Trophoblast cell (in vitro differentiated cells and primary cell): ENCODE results near the gene GPRIN2.
A peak's percentile ranks its signal among the peaks of the same experiment; 100 is the strongest.
"Not testable (repeated sequence)": the region's sequence is repeated elsewhere in the genome, so short reads cannot be mapped to it uniquely, and the experiment has no call there.

Source experiments
- DNase-seq, 2 donors: peaks; one replicate each; pipeline ENCODE4 v3.0.0-alpha.2; 2016
- H2AFZ ChIP-seq: 2 replicates; pipeline ENCODE4 v1.6.1; 2013; ENCODE audit warnings: low read length, moderate library complexity, mild to moderate bottlenecking; ENCODE audit not compliant: insufficient read depth, poor library complexity
- H2AK5ac ChIP-seq: 2 replicates; pipeline ENCODE4 v1.6.1; 2013; ENCODE audit warnings: mild to moderate bottlenecking, low read length
- H2BK120ac ChIP-seq: 2 replicates; pipeline ENCODE4 v1.6.1; 2013; ENCODE audit warnings: low read length, mild to moderate bottlenecking, moderate library complexity; ENCODE audit not compliant: insufficient read depth, poor library complexity
- H2BK12ac ChIP-seq: 2 replicates; pipeline ENCODE4 v1.6.1; 2013; ENCODE audit warnings: mild to moderate bottlenecking, low read length, moderate library complexity
- H2BK5ac ChIP-seq: 2 replicates; pipeline ENCODE4 v1.6.1; 2013; ENCODE audit warnings: low read length, low read depth, moderate library complexity, mild to moderate bottlenecking; ENCODE audit not compliant: poor library complexity
- H3K14ac ChIP-seq: 2 replicates; pipeline ENCODE4 v1.6.1; 2013; ENCODE audit warnings: mild to moderate bottlenecking, low read length
- H3K18ac ChIP-seq: 2 replicates; pipeline ENCODE4 v1.6.1; 2013; ENCODE audit warnings: mild to moderate bottlenecking, low read length
- H3K23ac ChIP-seq: 2 replicates; pipeline ENCODE4 v1.6.1; 2013; ENCODE audit warnings: low read length
- H3K27ac ChIP-seq: 2 replicates; pipeline ENCODE4 v1.5.1; 2013; ENCODE audit warnings: low read depth, mild to moderate bottlenecking, inconsistent platforms, low read length, moderate library complexity
- H3K27me3 ChIP-seq: 2 replicates; pipeline ENCODE4 v1.6.1; 2013; ENCODE audit warnings: inconsistent platforms, mild to moderate bottlenecking, low read length, moderate library complexity; ENCODE audit not compliant: insufficient read depth
- H3K36me3 ChIP-seq, 2 experiments: 1 replicate in 1 of 2; 2 replicates in 1 of 2; pipeline ENCODE4 v1.6.1; 2013; ENCODE audit warnings: low read length in 2 of 2, mild to moderate bottlenecking in 2 of 2, moderate library complexity in 1 of 2; ENCODE audit not compliant: insufficient read depth in 2 of 2, control insufficient read depth in 1 of 2
- H3K4ac ChIP-seq: 2 replicates; pipeline ENCODE4 v1.6.1; 2013; ENCODE audit warnings: low read depth, mild to moderate bottlenecking, low read length, moderate library complexity
- H3K4me1 ChIP-seq, 2 experiments: 1 replicate in 1 of 2; 2 replicates in 1 of 2; pipeline ENCODE4 v1.6.1; 2013; ENCODE audit warnings: low read length in 2 of 2, mild to moderate bottlenecking in 2 of 2, moderate library complexity in 1 of 2; ENCODE audit not compliant: insufficient read depth in 2 of 2, control insufficient read depth in 1 of 2
- H3K4me2 ChIP-seq: 2 replicates; pipeline ENCODE4 v1.6.1; 2013; ENCODE audit warnings: inconsistent platforms, mild to moderate bottlenecking, low read length, moderate library complexity
- H3K4me3 ChIP-seq: 2 replicates; pipeline ENCODE4 v1.5.1; 2013; ENCODE audit warnings: mild to moderate bottlenecking, low read depth, low read length, inconsistent platforms
- H3K79me1 ChIP-seq: one replicate; pipeline ENCODE4 v1.6.1; 2013; ENCODE audit warnings: low read length
- H3K79me2 ChIP-seq: 2 replicates; pipeline ENCODE4 v1.6.1; 2013; ENCODE audit warnings: low read length, mild to moderate bottlenecking; ENCODE audit not compliant: control insufficient read depth, insufficient read depth, poor library complexity
- H3K9ac ChIP-seq: 2 replicates; pipeline ENCODE4 v1.6.1; 2013; ENCODE audit warnings: mild to moderate bottlenecking, low read length
- H3K9me3 ChIP-seq: 2 replicates; pipeline ENCODE4 v1.6.1; 2013; ENCODE audit warnings: low read depth, mild to moderate bottlenecking, control low read depth, inconsistent platforms, low read length; ENCODE audit not compliant: insufficient read depth
- H4K12ac ChIP-seq: 2 replicates; pipeline ENCODE4 v1.6.1; 2013; ENCODE audit warnings: low read depth, mild to moderate bottlenecking, low read length, moderate library complexity
- H4K8ac ChIP-seq: 2 replicates; pipeline ENCODE4 v1.6.1; 2013; ENCODE audit warnings: low read depth, mild to moderate bottlenecking, low read length, moderate library complexity
- H4K91ac ChIP-seq: one replicate; pipeline ENCODE4 v1.6.1; 2013; ENCODE audit warnings: low read depth, mild to moderate bottlenecking, low read length, moderate library complexity
- WGBS: extraction: QIAGEN DNeasy Blood & Tissue Kit; methylation state at CpG from one replicate; pipeline ENCODE4 v1.1.7; 2013; ENCODE audit warnings: missing lambda C conversion rate; ENCODE audit not compliant: insufficient read length, insufficient coverage; ENCODE audit errors: extremely low coverage; 5-methylcytosine and 5-hydroxymethylcytosine counted together

GPRIN2 gene

GRCh38 chr10:46536171-46536570, 20.3 kb downstream of the GPRIN2 start:
- no peak overlapping the region for H3K14ac ChIP-seq
- H2BK12ac ChIP-seq, result no peak overlapping the region
- no peak overlapping the region for H3K27ac ChIP-seq
- H3K9me3 ChIP-seq, result no peaks in the 10 kb centered on the region
- H2AK5ac ChIP-seq, result no peak overlapping the region
- H3K79me1 ChIP-seq, result peaks cover 2% of the 10 kb centered on the region
- H3K4me1 ChIP-seq, result peaks cover 5 to 7% of the 10 kb centered on the region in 2 experiments
- H3K36me3 ChIP-seq, result no peaks in the 10 kb centered on the region
- no peak overlapping the region for H3K4me3 ChIP-seq
- H2BK120ac ChIP-seq, result no peak overlapping the region
- H2AFZ ChIP-seq, result no peak overlapping the region
- H3K27me3 ChIP-seq, result no peaks in the 10 kb centered on the region
- H2BK5ac ChIP-seq, result no peak overlapping the region
- DNase-seq, result no peak
- no peak overlapping the region for H3K4me2 ChIP-seq
- no peak overlapping the region for H3K18ac ChIP-seq
- no peak overlapping the region for H3K9ac ChIP-seq
- no peak overlapping the region for H4K91ac ChIP-seq
- no peaks in the 10 kb centered on the region for H3K79me2 ChIP-seq
- no peak overlapping the region for H3K4ac ChIP-seq
- H3K23ac ChIP-seq, result no peak overlapping the region
- WGBS, result no CpG with 5 or more reads among the region's 6 CpGs
- H4K8ac ChIP-seq, result no peak overlapping the region
- H4K12ac ChIP-seq, result no peak overlapping the region

- Histone ChIP-seq H3K9ac (no peak overlapping the region), H2BK120ac (no peak overlapping the region), H2BK5ac (no peak overlapping the region), H3K27ac (no peak overlapping the region), H3K18ac (no peak overlapping the region), H3K4me2 (no peak overlapping the region), H3K4me1 (no peaks in the 10 kb centered on the region), H4K12ac (no peak overlapping the region), H3K4ac (no peak overlapping the region), H4K8ac (no peak overlapping the region), H3K79me1 (no peaks in the 10 kb centered on the region), H2AFZ (no peak overlapping the region), H2AK5ac (no peak overlapping the region), H3K14ac (no peak overlapping the region), H2BK12ac (no peak overlapping the region), H3K4me3 (no peak overlapping the region), H3K36me3 (no peaks in the 10 kb centered on the region), H3K27me3 (no peaks in the 10 kb centered on the region), H4K91ac (no peak overlapping the region), H3K79me2 (no peaks in the 10 kb centered on the region), H3K9me3 (peaks cover 2% of the 10 kb centered on the region), H3K23ac (no peak overlapping the region)
- WGBS, result no CpG with 5 or more reads among the region's 6 CpGs
- no peak for DNase-seq
Observed at GRCh38 chr10:46534828-46535524, 21.5 kb downstream of the GPRIN2 start.

GRCh38 chr10:46532256-46532655, 24.2 kb downstream of the GPRIN2 start:
- not testable (repeated sequence) for H2AK5ac ChIP-seq, H3K23ac ChIP-seq, H3K4me1 ChIP-seq, H3K4me2 ChIP-seq, H2BK120ac ChIP-seq, H3K79me2 ChIP-seq, H3K18ac ChIP-seq, H3K4me3 ChIP-seq, H3K9ac ChIP-seq, H3K9me3 ChIP-seq, H3K14ac ChIP-seq, H4K91ac ChIP-seq, H3K79me1 ChIP-seq, H2AFZ ChIP-seq, H3K4ac ChIP-seq, H2BK5ac ChIP-seq, DNase-seq, H3K27ac ChIP-seq, H4K8ac ChIP-seq, H3K27me3 ChIP-seq, H3K36me3 ChIP-seq, H2BK12ac ChIP-seq, H4K12ac ChIP-seq
- WGBS, result no CpG with 5 or more reads among the region's 1 CpG

- H3K79me2 ChIP-seq, result no peaks in the 10 kb centered on the region
- no peak overlapping the region for H2AFZ ChIP-seq
- no peak overlapping the region for H2AK5ac ChIP-seq
- no peak overlapping the region for H3K4ac ChIP-seq
- no peak overlapping the region for H4K8ac ChIP-seq
- no peaks in the 10 kb centered on the region for H3K27me3 ChIP-seq
- no peaks in the 10 kb centered on the region for H3K79me1 ChIP-seq
- H3K9ac ChIP-seq, result peak overlapping the region; percentile 0
- H3K36me3 ChIP-seq, result no peaks in the 10 kb centered on the region
- H2BK120ac ChIP-seq, result no peak overlapping the region
- H4K12ac ChIP-seq, result no peak overlapping the region
- DNase-seq, result peak; percentile 98 to 99
- H2BK12ac ChIP-seq, result no peak overlapping the region
- H2BK5ac ChIP-seq, result no peak overlapping the region
- no CpG with 5 or more reads among the region's 18 CpGs for WGBS
- no peak overlapping the region for H4K91ac ChIP-seq
- no peak overlapping the region for H3K23ac ChIP-seq
- H3K4me1 ChIP-seq, result peaks cover 0 to under 1% of the 10 kb centered on the region in 2 experiments
- H3K14ac ChIP-seq, result no peak overlapping the region
- no peak overlapping the region for H3K4me2 ChIP-seq
- no peak overlapping the region for H3K27ac ChIP-seq
- H3K18ac ChIP-seq, result no peak overlapping the region
- H3K9me3 ChIP-seq, result peaks cover 9% of the 10 kb centered on the region
- H3K4me3 ChIP-seq, result no peak overlapping the region
Observed at GRCh38 chr10:46530249-46531186, 25.9 kb downstream of the GPRIN2 start.
